ENCODE data around the gene IMMP2L.

IMMP2L gene

DNA sequence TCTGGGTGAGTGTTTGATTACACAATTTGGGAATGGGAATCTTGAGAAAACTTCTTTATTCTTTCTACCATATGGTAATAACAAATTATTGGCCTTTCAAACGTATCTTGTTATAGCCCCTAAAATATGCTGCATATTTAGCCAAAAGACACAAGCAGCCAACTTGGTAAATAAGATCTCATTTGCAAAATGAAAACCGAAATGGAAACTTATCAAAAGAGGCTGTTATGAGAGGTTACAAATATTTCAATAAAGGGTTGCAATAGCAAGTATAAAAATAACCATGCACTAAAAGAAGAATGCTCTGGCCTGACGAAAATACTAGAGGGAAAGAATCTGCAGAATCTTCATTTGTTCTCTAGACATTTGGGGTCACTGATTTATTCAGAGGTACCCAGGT, 730.9 kb downstream of the IMMP2L start:
- no peak for DNase-seq

DNA sequence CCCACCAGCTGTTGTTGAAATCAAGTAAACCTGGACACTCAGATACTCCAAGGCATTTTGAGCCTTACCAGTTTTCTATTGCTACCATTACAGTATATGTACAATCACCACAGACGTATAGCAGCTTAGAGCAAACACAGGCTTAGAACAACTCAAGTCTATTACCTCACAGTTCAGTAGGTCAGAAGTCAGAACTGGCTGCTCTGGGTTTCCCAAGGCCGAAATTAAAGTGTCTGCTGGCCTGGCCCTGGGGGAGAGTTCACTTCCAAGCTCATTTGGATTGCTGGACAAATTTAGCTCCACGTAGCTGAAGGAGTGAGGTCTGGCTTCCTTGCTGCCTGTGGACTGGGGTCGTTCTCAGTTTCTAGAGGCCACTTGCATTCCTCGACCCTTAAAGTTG, 731.5 kb downstream of the IMMP2L start:
- DNase-seq = no peak

DNA sequence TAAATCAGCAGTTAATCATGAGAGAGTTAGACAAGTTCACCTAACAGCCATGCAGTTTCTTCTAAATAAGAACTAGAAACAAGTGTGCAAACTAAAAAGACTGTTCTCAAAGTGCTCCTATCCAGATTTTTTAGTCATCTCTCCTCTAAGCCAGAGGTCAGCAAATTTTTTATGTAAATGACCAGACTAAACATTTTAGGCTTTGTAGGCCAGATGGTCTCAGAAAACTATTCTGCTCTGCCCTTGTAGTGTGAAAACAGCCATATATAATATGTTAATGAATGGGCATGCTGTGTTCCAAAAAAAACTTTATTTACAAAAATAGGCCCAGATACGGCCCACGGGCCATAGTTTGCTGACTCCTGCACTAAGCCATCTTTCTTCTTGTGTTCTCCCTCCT, 734.4 kb downstream of the IMMP2L start:
- no peak for DNase-seq

DNA sequence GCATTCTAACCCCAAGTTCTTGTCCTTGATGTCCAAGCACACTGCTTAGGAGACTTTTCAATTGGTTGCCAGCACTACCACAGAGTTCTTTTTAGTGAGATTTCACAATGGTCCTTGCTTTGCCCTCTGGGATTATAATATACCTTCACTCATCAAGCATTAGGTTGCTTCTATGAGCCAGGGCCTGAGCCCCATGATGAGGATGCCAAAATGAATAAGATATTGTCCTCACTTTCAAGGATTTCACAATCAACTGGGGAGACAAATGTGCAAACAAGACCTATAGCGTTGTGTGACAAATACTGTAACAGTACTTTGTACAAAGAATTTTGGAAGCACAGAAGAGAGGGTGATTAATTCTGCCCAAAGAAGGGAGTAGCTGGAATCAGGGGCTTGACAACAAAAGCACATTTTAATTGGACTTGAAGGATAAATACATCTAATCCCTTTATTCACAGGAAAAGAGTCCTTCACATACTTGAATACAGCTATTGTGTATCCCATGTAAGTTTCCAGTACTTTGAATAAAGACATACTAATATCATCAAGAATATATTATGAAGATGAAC, 734.9 kb downstream of the IMMP2L start:
- no peak for DNase-seq

DNA sequence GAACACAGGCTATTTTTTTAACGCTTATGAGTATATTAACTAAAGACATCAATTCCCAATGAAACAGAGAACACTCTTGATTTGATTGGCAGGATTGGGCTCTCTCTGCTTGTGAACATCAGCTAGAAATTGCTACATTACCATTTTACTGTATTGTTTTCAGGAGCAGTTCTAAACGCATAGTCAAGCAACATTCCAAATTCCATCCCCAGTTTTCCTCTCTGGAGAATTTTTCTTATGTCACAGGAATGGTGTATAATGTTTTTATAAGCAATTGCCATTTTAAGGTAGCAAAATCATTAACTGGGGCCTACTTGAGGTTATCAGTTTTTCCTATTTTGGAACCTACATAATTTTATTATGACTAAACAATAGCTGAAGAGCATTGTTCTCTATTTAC, 748.3 kb downstream of the IMMP2L start:
- DNase-seq = no peak

DNA sequence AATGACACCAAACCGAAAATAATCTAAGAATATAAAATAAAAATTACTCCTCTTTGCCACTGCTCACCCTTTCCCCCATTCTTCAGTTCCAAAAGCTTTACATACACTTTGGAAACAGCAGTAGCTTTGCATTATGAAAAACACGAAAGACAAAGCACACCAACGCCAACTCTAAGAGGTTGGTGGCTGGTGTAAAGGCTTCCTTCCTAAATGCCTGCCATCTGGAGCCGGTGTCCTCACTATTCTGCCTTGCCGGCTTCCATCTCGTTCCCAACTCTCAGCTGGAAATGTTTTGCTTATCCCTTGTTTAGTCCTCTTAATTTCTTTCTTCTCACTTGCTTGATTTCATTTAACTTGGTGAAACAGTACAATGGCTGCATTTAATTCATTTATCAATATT, 752.5 kb downstream of the IMMP2L start:
- DNase-seq = no peak

DNA sequence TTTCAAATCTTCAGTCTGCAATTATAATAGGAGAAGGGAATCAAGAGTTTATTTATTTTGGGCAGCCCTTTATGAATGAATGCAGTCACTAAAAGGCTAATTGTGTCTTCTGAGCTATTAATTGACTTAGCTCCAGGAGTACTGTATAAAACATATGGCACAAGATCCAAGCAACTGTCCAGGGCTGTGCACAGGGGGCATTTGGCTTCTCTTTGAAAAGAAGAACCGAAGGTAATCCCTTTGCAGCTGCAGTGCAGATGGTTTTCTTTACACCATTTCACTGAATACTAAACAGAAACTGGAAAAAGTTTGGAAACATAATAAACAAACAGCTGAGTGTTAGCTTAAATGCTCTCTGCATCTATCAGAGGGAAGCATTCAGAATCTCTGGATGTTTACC, 753.9 kb downstream of the IMMP2L start:
- no peak for DNase-seq

DNA sequence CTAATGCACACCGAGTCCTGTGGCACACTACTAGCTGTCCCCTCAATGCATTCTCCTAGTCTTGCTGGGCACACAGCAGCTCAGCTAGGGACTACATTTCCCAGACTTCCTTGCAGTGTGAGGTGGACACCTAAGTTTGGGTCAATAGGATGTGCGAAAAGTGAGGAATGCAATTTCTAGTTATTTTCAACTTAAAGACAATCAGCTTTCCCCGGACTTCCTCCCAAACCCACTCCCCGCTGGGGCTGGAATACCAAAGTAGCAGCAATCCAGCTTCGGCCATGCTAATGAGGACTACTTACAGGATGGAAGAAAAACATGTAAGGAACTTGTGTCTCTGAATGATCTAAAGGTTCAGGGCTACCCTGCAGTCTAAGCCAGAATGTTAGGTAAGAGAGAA, 757.8 kb downstream of the IMMP2L start:
- no peak for DNase-seq

DNA sequence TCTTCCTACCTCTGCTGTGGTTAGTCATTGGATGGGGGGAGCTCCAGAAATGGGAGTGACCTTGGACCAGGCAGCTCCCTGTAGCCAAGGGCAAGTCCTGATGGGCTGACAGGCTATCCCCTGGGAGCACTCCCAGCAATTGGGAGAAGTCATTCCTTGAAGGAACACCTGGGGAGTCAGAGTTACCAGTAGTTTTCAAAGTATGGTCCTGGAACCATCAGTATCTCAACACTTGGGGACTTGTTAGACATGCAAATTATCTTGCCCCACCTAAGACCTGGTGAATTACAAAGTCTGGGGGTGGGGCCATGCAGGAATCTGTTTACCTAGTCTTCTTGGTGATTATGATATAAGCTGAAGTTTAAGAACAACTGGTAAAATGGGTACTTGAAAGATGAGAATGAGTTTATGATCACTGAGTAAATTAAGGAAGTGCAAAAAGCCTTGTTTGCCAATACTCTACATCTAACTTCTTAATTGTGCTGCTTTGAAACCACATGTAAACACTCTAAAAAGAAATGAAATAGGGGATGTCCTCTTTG, 758.6 kb downstream of the IMMP2L start:
- DNase-seq = no peak

DNA sequence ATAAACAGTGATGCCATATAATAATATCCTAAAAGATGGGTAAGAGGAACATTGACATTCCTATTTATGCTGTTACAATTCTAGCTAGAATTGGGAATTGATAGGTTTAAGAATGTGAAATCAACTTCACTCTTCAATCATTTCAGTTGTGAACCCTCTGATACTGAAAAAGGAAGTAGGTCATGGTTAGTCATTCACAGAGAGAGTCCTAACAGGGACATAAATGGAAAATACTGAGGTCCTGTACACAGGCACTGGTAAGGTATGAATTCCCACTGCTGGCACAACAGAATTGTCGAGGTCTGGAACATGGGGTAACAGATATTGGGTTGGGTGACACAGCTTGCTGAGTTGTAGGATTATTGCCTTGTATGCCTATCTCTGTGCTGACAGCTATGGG, 760.8 kb downstream of the IMMP2L start:
- no peak for DNase-seq

DNA sequence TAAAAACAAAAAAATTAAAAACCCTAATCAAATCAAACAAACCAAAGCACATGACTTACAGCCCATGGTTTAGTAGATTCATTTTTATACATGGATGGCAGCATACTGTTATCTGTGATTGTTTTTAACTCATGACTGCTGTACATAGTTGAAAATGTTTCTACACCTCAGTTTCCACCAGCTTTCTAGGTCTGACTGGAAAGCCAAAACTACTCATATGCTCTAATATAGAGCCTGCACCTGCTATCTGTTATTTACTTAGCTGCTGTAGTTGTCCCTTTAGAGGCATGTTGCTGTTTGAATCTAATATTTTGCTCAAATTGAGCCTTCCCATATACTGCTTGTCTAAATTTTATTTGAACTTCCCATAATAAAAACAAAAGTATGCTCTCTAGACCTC, 761.3 kb downstream of the IMMP2L start:
- no peak for DNase-seq

DNA sequence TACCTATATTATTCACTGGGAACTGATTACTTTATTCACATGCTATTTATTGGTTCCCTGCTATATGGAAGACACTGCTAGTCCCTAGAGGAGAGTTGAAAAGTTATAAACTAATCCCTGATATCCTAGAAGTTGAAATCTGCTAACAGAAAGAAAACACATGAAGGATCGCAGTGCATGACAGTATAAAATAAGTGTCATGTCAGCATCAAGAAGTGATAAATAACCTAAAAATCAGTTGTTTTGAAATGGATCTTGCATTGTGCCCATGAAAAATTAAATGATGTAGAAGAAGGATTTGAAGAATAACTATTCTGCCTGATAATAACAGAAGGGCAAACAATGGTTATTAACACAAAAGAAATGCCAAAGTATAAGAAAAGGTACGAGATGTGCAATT, 764.6 kb downstream of the IMMP2L start:
- no peak for DNase-seq

DNA sequence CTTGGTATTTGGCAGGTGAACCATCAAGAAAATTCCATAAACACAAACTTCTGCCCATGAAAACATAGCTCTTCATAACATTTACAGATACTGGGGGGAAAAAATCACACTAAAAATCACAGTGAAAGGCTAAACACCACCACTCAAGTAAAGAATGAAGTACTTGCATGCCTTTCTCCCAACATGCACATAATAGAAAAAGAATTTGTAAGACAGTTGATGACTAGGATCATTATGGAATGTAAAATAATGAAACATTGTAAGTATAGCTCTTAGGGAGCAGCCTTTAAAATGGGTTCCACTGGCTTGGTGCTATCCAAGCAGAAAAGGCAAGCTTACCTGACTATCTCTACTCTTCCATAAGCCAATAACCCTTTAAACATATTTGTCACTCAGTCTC, 771.3 kb downstream of the IMMP2L start:
- DNase-seq = no peak

DNA sequence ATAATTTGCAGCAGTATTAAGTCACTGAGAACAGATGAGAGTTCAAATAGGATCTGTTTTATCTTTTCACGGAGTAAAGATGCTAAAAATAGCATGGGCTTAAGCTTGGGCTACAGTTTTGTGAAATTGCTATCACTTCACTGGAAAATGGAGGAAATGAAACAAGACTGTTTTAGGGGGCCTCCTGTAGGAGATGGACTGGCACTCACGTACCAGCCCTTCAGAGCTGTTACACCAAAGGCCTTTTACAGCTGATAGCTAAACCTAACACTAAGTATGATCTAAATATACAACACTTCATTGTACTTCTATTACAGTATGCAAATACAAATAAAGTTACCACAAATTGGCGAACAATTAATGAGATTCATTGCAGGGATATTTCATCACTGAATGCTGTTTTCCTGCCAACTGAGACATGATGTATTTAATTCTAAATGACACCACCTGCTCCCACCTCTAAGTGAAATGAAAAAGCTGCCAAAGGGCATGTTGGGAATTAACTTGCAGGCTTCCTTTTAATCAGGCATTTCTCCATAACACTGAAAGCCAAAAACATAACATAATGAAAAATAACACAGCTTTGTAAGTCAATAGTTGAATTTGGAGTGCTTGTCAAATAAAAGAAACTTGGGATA, 775.8 kb downstream of the IMMP2L start:
- no peak for DNase-seq

DNA sequence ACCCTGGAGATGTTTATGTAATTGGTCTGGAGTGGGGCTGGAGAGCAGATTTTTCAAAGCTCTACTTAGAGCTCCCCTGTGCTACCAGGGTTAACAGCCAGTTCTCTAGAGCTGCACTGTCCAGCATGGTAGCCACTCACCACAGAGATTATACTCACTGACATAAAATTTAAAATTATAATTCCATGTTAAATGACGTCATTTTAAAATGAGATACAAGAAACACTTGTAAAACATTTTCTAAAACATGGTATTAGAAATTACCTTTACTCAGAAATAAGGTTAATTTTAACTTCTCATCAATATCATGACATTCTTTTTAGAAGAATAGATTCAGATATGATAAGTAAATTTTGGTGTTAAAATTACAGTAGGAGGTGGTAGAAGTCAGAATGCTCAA, 777.5 kb downstream of the IMMP2L start:
- no peak for DNase-seq

DNA sequence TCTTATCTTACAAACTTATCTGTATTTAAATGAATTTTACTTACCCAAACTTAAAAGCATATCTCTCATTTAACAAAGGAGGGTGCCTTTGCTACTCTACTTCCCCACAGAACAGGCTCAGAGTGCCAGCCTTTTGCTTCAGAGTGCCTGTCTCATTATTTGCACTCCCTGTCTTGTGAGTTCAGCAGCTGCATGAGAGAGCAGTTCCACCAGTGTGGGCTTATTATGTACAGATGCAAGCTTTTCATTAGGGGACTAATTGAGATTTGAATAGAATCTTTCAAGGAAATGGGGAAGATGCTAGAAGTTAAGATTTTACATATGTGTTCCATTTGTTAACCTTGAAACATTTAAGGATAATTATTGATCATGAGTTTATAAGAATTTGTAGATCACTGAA, 781.6 kb downstream of the IMMP2L start:
- no peak for DNase-seq

DNA sequence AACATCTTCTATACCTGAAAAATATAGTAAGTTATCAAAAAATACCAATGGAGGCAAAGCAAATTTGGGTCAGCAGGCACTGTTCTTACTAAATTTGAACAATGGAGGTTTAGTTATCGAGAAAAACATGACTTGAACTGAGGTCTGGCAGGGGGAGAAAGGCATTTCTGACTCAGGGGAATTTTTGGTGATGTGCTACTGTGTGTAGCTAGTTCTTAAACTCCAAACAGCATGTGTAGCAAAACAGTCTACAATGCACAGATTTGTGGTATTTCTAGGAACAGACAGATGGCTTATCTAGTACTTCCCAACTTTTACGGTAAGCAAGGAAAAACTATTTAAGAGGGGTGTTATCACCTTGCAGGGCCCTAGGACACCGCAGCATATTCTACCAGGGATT, 783.0 kb downstream of the IMMP2L start:
- DNase-seq = no peak

DNA sequence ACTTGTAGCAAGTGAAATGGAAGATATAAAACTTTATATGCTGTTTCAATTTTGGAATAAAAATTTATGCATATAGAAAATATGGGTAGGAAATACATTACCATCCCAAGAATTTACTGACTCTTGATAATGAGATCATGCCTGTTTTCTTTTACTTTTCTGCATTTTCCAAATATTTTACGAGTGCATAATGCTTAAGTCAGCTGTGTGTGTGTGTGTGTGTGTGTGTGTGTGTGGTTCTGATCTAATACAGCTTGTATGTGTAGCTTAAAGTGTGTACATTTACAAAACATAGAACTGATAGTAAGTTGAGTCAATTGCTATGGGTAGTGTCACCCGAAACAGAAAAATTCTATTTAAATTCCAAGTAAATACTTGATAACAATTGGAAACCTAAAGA, 787.2 kb downstream of the IMMP2L start:
- no peak for DNase-seq

DNA sequence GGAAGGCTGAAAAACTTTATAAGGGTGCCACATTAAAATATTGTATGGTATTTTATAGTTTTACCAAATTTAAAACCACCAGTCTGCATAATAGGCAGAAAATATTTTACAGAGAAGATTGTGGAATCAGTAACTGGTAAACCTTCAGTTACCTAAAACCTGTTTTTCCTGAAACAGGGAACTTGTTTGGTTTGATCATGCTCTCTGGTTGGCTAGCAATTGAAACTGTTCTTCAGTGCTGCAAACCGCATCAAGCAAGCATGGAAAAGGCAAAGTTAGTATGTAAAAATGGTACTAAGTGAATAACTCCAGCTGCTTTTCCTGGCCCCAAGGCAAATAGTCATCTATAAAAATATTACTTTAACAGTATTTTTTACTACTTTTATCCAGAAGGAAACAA, 788.2 kb downstream of the IMMP2L start:
- no peak for DNase-seq

DNA sequence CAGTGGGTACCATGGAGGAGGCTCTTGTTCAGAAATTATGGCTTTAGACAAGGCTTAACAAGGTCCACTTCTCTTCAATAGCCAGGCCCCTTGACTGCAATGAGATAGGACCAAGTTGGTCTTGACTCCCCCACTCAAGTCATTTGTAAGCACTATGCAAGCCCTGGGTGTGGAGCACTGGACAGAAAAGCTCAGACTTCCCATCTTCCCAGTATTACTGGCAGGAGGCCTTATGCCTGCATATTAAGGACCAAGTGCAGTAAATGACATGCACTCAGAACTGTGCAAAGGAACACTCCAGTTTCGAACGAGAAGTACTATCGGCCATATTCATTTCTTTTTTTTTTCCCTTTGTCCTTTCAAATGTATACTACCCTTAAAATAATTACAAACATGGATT, 789.7 kb downstream of the IMMP2L start:
- no peak for DNase-seq

DNA sequence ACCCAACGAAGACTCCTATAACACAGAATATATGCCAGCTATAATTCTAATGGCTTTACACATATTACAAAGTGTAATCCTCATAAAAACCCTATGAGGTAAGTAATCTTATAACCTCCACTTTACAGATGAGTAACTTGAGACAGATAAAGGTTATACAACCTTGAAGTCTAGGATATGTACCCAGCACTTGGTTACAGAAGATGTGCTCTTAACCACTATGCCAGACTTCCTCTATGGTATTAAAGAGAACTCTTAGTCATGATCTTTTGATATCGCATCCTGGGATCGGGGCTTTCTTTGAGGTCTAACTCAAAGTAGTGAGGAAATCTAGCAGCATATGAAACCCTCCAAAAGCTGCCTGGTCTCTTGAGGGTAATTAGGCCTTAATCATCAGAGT, 790.6 kb downstream of the IMMP2L start:
- DNase-seq = no peak

DNA sequence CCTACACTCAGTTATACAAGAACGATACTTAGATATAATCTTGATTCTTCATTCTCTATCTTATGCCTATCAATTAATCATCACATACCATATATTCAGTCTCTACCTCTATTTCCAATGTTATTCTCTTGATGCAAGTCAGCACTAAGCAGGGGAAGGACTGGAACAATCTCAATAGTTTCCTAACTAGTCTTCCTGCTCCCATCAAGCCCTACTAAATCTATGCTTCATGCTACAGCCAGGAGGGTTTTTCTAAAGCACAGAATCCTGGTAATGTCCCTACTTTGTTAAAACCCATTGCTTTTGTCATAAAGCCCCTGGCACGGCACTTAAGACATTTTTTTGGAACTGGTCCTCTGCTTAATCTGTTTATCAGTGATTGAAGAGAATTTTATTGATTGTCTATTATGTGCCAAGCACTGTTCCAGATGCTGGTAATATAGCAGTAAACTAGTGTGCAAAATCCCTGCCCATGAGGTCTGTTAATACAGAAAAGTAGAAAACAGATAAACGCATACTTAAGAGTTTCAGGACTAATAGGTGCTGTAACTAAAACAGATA, 794.7 kb downstream of the IMMP2L start:
- DNase-seq = no peak

DNA sequence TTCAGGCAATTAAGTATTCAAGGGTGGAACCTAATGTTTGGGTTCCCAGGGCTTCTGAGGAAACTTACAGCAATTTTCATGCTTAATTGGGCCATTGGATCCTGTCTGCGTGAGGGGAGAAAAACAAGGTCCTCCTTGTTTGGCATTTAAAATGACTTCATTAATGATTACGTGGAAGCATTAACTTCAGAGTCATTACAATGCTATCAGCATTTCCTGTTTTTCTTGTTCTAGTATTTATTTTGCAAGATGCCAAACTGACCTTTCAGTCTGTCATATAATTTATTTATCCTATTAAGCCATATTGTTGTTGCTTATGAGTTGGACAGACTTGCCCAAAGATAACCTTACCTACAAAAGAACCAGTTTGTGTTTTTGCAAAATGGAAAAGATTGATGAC, 795.4 kb downstream of the IMMP2L start:
- no peak for DNase-seq

DNA sequence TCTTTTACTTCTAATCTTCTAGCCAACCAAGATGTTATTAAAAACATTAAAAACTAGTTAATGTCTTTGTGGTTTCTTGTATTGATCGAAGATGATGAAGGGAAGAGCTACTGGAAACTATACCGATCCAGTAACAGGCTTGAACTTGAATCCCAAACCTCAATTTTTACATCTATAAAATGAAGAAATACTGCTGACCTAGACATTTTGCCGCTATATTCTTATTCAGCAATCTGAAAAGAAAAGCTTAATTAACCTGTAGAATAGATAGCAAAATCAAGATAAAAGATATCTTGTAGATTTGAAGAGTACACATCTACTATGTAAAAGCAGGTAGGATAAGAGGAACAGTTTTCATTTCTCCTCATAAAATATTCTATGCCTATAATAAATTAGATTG, 797.4 kb downstream of the IMMP2L start:
- no peak for DNase-seq
